ENCODE data around the gene EMP1. TPM values are rescaled to one million over a fixed set of nuclear protein-coding genes. Genes with fewer than 3 reads are reported as not detected.

Gene EMP1
- total and polyA plus RNA-seq, 9 of the 15 experiments (the other 6 are each of a cell fraction or from before 2014, with no cell fraction given), result 0.10 to 0.60 TPM; not detected in 7

GRCh38 chr12:13205809-13206559, 9.5 kb downstream of the EMP1 start:
- FAIRE-seq (no peak), ATAC-seq (no peak), DNase-seq (ENCODE audit: extremely low read depth in 1 of 4, low spot score in 3 of 4) (no peak)
- no peak overlapping the region for H3K4me3 ChIP-seq
- TF ChIP-seq HNRNPUL1 (IDR thresholded peaks at IDR 0.05; ENCODE audit: low read length) (no peak), PTRF (tag; IDR thresholded peaks at IDR 0.05) (no peak), NRF1 (conservative IDR thresholded peaks at IDR 0.05 in 1 of 2, IDR thresholded peaks at IDR 0.05 in 1 of 2) (no peak), ZBTB7A (IDR thresholded peaks at IDR 0.05; ENCODE audit: borderline replicate concordance, control insufficient read depth, low read depth, low read length) (no peak), ZNF280A (IDR thresholded peaks at IDR 0.05; ENCODE audit: low read depth, partially characterized antibody) (no peak), NR3C1 (CRISPR knock-in tag; IDR thresholded peaks at IDR 0.05) (no peak), SRSF1 (IDR thresholded peaks at IDR 0.05; ENCODE audit: low read depth, low read length) (no peak), ELF2 (CRISPR knock-in tag; IDR thresholded peaks at IDR 0.05) (no peak), BRD9 (IDR thresholded peaks at IDR 0.05; ENCODE audit: low read depth, partially characterized antibody) (no peak), GABPB2 (CRISPR knock-in tag; conservative IDR thresholded peaks at IDR 0.05) (no peak), GTF2E2 (tag; IDR thresholded peaks at IDR 0.05) (no peak), RBBP5 (IDR thresholded peaks at IDR 0.05; ENCODE audit: borderline replicate concordance, insufficient read depth, low read length, poor library complexity, severe bottlenecking) (no peak), CREBBP (IDR thresholded peaks at IDR 0.05; ENCODE audit: low read depth, low read length) (no peak)
- TF ChIP-seq, protein P1, sequence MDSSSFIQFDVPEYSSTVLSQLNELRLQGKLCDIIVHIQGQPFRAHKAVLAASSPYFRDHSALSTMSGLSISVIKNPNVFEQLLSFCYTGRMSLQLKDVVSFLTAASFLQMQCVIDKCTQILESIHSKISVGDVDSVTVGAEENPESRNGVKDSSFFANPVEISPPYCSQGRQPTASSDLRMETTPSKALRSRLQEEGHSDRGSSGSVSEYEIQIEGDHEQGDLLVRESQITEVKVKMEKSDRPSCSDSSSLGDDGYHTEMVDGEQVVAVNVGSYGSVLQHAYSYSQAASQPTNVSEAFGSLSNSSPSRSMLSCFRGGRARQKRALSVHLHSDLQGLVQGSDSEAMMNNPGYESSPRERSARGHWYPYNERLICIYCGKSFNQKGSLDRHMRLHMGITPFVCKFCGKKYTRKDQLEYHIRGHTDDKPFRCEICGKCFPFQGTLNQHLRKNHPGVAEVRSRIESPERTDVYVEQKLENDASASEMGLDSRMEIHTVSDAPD (CRISPR knock-in tag; IDR thresholded peaks at IDR 0.05), result no peak
- TF ChIP-seq, protein P2, sequence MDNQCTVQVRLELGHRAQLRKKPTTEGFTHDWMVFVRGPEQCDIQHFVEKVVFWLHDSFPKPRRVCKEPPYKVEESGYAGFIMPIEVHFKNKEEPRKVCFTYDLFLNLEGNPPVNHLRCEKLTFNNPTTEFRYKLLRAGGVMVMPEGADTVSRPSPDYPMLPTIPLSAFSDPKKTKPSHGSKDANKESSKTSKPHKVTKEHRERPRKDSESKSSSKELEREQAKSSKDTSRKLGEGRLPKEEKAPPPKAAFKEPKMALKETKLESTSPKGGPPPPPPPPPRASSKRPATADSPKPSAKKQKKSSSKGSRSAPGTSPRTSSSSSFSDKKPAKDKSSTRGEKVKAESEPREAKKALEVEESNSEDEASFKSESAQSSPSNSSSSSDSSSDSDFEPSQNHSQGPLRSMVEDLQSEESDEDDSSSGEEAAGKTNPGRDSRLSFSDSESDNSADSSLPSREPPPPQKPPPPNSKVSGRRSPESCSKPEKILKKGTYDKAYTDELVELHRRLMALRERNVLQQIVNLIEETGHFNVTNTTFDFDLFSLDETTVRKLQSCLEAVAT (IDR thresholded peaks at IDR 0.05), result no peak
- WGBS (ENCODE audit: insufficient coverage, low coverage, missing lambda C conversion rate), result 0% methylated on average over 3 of the region's 3 CpGs
- H3K9me1 ChIP-seq (ENCODE audit: control insufficient read depth, insufficient read depth, low read length), result no peaks in the 10 kb centered on the region
- no peaks in the 10 kb centered on the region for H4K20me1 ChIP-seq (replicated peaks; ENCODE audit: control insufficient read depth, insufficient read depth, low read length)
- no peaks in the 10 kb centered on the region for H3K79me2 ChIP-seq (ENCODE audit: control insufficient read depth, insufficient read depth, low read length)
- BruUV-seq (replicated peaks), result no TSS peak
- H3K4me2 ChIP-seq (ENCODE audit: insufficient read depth, low read length), result no peak overlapping the region
- POLR2A ChIA-PET, result interaction anchor here (1.9 kb wide), 1 partner anchor 12 kb away, joined by 5 read pairs; no protein-coding TSS in a partner anchor
- no peak overlapping the region for H3K9ac ChIP-seq (ENCODE audit: insufficient read depth in 1 of 2, low read depth in 2 of 2, low read length in 2 of 2)
- H3K4me1 ChIP-seq (replicated peaks in 1 of 2; ENCODE audit: control insufficient read depth in 2 of 2, insufficient read depth in 2 of 2, low read length in 2 of 2), result no peaks in the 10 kb centered on the region; a peak in 1 of 5 replicates
- intact Hi-C loops (cut with micrococcal nuclease) (no loop called here), in situ Hi-C loops (cut with MboI) (loop anchor here (25.0 kb wide), 1 partner anchor 194 kb away; the partner anchor contains the start of gene HEBP1)
- peaks cover 0 to 26% of the 10 kb centered on the region in 2 experiments; a peak in 4 of 5 replicates for H3K27me3 ChIP-seq (ENCODE audit: control insufficient read depth in 2 of 2, insufficient read depth in 2 of 2, low read length in 2 of 2)
- no peaks in the 10 kb centered on the region for H3K9me3 ChIP-seq (replicated peaks; ENCODE audit: control insufficient read depth, insufficient read depth, low read depth, low read length)
- no peaks in the 10 kb centered on the region for H3K36me3 ChIP-seq (ENCODE audit: control insufficient read depth, insufficient read depth, low read length)
- no peak overlapping the region for H2AFZ ChIP-seq (ENCODE audit: low read depth, low read length)
- CTCF ChIA-PET (ENCODE audit: low intra/inter-chr PET ratio), result no interaction called here
- H3K27ac ChIP-seq (ENCODE audit: extremely low read depth, low read depth, low read length), result no peak overlapping the region
